ENCODE data around the gene CNTNAP1.
A peak's percentile ranks its signal among the peaks of the same experiment; 100 is the strongest.

DNA sequence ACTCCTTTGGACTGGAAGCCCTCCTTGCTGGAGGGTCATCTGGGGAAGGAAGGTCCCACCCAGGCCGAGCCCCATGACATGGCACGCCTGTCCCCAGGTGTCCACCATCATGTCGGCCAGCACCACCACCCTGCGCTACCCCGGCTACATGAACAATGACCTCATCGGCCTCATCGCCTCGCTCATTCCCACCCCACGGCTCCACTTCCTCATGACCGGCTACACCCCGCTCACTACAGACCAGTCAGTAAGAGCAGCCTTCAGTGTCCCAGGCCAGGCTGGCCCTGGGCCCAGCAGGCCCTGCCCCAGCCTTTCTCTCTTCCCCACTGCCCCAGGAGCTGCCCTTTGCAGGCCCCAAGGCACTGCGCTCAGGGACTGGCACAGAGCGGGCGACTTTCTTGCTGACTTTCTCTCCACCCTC lies 16.7 kb upstream of the CNTNAP1 start:
- TF ChIP-seq ZNF274 (IDR thresholded peaks at IDR 0.05; ENCODE audit: insufficient read depth, insufficient read length), result no peak
- no peak for TF ChIP-seq EZH2 (IDR thresholded peaks at IDR 0.05; ENCODE audit: borderline replicate concordance, control insufficient read depth, low read depth, low read length)
- no peak for TF ChIP-seq RCOR1 (conservative IDR thresholded peaks at IDR 0.05; ENCODE audit: low read depth, low read length)
- peak; percentile 42; the same call in 1 of the 2 replicates for TF ChIP-seq POLR2A (IDR thresholded peaks at IDR 0.05; ENCODE audit: low read depth, low read length)
- TF ChIP-seq, protein P1, sequence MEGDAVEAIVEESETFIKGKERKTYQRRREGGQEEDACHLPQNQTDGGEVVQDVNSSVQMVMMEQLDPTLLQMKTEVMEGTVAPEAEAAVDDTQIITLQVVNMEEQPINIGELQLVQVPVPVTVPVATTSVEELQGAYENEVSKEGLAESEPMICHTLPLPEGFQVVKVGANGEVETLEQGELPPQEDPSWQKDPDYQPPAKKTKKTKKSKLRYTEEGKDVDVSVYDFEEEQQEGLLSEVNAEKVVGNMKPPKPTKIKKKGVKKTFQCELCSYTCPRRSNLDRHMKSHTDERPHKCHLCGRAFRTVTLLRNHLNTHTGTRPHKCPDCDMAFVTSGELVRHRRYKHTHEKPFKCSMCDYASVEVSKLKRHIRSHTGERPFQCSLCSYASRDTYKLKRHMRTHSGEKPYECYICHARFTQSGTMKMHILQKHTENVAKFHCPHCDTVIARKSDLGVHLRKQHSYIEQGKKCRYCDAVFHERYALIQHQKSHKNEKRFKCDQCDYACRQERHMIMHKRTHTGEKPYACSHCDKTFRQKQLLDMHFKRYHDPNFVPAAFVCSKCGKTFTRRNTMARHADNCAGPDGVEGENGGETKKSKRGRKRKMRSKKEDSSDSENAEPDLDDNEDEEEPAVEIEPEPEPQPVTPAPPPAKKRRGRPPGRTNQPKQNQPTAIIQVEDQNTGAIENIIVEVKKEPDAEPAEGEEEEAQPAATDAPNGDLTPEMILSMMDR (IDR thresholded peaks at IDR 0.05 in 2 of 3, conservative IDR thresholded peaks at IDR 0.05 in 1 of 3; ENCODE audit: control insufficient read depth in 2 of 3, extremely low read depth in 1 of 3, insufficient read depth in 1 of 3, low read depth in 3 of 3, low read length in 3 of 3), result no peak
- TF ChIP-seq CBFB (IDR thresholded peaks at IDR 0.05; ENCODE audit: low read depth), result no peak
- no peak for TF ChIP-seq ZNF384 (IDR thresholded peaks at IDR 0.05; ENCODE audit: borderline replicate concordance, low read depth, low read length)
- no peak for TF ChIP-seq SMC3 (IDR thresholded peaks at IDR 0.05; ENCODE audit: borderline replicate concordance, low read length)
- no peak for TF ChIP-seq MXI1 (IDR thresholded peaks at IDR 0.05; ENCODE audit: low read depth, low read length)
- TF ChIP-seq, protein P2, sequence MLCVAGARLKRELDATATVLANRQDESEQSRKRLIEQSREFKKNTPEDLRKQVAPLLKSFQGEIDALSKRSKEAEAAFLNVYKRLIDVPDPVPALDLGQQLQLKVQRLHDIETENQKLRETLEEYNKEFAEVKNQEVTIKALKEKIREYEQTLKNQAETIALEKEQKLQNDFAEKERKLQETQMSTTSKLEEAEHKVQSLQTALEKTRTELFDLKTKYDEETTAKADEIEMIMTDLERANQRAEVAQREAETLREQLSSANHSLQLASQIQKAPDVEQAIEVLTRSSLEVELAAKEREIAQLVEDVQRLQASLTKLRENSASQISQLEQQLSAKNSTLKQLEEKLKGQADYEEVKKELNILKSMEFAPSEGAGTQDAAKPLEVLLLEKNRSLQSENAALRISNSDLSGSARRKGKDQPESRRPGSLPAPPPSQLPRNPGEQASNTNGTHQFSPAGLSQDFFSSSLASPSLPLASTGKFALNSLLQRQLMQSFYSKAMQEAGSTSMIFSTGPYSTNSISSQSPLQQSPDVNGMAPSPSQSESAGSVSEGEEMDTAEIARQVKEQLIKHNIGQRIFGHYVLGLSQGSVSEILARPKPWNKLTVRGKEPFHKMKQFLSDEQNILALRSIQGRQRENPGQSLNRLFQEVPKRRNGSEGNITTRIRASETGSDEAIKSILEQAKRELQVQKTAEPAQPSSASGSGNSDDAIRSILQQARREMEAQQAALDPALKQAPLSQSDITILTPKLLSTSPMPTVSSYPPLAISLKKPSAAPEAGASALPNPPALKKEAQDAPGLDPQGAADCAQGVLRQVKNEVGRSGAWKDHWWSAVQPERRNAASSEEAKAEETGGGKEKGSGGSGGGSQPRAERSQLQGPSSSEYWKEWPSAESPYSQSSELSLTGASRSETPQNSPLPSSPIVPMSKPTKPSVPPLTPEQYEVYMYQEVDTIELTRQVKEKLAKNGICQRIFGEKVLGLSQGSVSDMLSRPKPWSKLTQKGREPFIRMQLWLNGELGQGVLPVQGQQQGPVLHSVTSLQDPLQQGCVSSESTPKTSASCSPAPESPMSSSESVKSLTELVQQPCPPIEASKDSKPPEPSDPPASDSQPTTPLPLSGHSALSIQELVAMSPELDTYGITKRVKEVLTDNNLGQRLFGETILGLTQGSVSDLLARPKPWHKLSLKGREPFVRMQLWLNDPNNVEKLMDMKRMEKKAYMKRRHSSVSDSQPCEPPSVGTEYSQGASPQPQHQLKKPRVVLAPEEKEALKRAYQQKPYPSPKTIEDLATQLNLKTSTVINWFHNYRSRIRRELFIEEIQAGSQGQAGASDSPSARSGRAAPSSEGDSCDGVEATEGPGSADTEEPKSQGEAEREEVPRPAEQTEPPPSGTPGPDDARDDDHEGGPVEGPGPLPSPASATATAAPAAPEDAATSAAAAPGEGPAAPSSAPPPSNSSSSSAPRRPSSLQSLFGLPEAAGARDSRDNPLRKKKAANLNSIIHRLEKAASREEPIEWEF (IDR thresholded peaks at IDR 0.05; ENCODE audit: insufficient replicate concordance, low read depth, low read length), result no peak
- no peak for TF ChIP-seq YY1 (IDR thresholded peaks at IDR 0.05; ENCODE audit: low read depth, low read length)
- TF ChIP-seq SIN3A (IDR thresholded peaks at IDR 0.05; ENCODE audit: low read depth, low read length), result no peak

Data from GM12878 (cell line).